CD14-positive monocyte (primary cell): ENCODE data around the gene ZNF726. TPM values are rescaled to one million over a fixed set of nuclear protein-coding genes. Genes with fewer than 3 reads are reported as not detected.

Source experiments
- DNase-seq, 3 donors: peaks; one replicate each; pipeline ENCODE4 v3.0.0-alpha.2; 2011 to 2022
- H2AFZ ChIP-seq: 2 replicates; pipeline ENCODE4 v1.6.0; 2012; ENCODE audit warnings: mild to moderate bottlenecking, low read depth, low read length, inconsistent platforms; ENCODE audit not compliant: insufficient read depth, poor library complexity, severe bottlenecking
- H3K27ac ChIP-seq, 2 donors: 1 replicate in 1 of 2; 2 replicates in 1 of 2; pipeline ENCODE4 v1.5.1; 2012 to 2013; ENCODE audit warnings: low read length in 2 of 2, control low read depth in 1 of 2, inconsistent platforms in 1 of 2, low read depth in 1 of 2, mild to moderate bottlenecking in 1 of 2
- H3K27me3 ChIP-seq, 2 donors: one replicate each; pipeline versions ENCODE4 v1.6.0 to v1.6.1; 2011 to 2013; ENCODE audit warnings: low read length in 2 of 2; ENCODE audit not compliant: control insufficient read depth in 2 of 2, insufficient read depth in 2 of 2
- H3K36me3 ChIP-seq, 2 donors: replicated peaks in 1 of 2; 1 replicate in 1 of 2; 2 replicates in 1 of 2; pipeline versions ENCODE4 v1.5.1 to v1.6.1; 2012 to 2013; ENCODE audit warnings: low read length in 2 of 2, control low read depth in 1 of 2, inconsistent platforms in 1 of 2, mild to moderate bottlenecking in 1 of 2; ENCODE audit not compliant: insufficient read depth in 2 of 2, control insufficient read depth in 1 of 2
- H3K4me1 ChIP-seq, 2 donors: 1 replicate in 1 of 2; 2 replicates in 1 of 2; pipeline versions ENCODE4 v1.5.1 to v1.6.1; 2012 to 2013; ENCODE audit warnings: low read length in 2 of 2, control low read depth in 1 of 2, inconsistent platforms in 1 of 2, mild to moderate bottlenecking in 1 of 2, moderate library complexity in 1 of 2; ENCODE audit not compliant: insufficient read depth in 2 of 2, control insufficient read depth in 1 of 2
- H3K4me2 ChIP-seq: replicated peaks from 2 replicates; pipeline ENCODE3; 2012; ENCODE audit warnings: low read length, moderate library complexity, mild to moderate bottlenecking; ENCODE audit not compliant: poor library complexity, severe bottlenecking; ENCODE audit errors: extremely low read depth
- H3K4me3 ChIP-seq, 3 experiments: fragments of 200-600 bp in 1 of 3; sonication (generic) in 1 of 3; replicated peaks in 1 of 3; 1 replicate in 2 of 3; 2 replicates in 1 of 3; pipeline ENCODE4 v1.5.1; 2011 to 2013; ENCODE audit warnings: low read length in 3 of 3, mild to moderate bottlenecking in 3 of 3, control low read depth in 2 of 3, low read depth in 2 of 3, inconsistent platforms in 1 of 3, moderate library complexity in 1 of 3
- H3K79me2 ChIP-seq: 2 replicates; pipeline ENCODE4 v1.6.0; 2012; ENCODE audit warnings: mild to moderate bottlenecking, control low read depth, inconsistent platforms, low read length, moderate library complexity; ENCODE audit not compliant: insufficient read depth
- H3K9ac ChIP-seq: 2 replicates; pipeline ENCODE4 v1.6.0; 2017; ENCODE audit warnings: low read length, mild to moderate bottlenecking; ENCODE audit not compliant: insufficient read depth, poor library complexity, severe bottlenecking
- H3K9me3 ChIP-seq, 2 donors: replicated peaks in 1 of 2; 1 replicate in 1 of 2; 2 replicates in 1 of 2; pipeline versions ENCODE4 v1.5.1 to v1.6.1; 2012 to 2013; ENCODE audit warnings: low read length in 2 of 2, control low read depth in 1 of 2; ENCODE audit not compliant: control insufficient read depth in 1 of 2, insufficient read depth in 1 of 2
- H4K20me1 ChIP-seq: 2 replicates; pipeline ENCODE4 v1.6.0; 2012; ENCODE audit warnings: mild to moderate bottlenecking, low read length, control low read depth, moderate library complexity; ENCODE audit not compliant: insufficient read depth
- H3K27ac Mint-ChIP-seq, 7 donors: one replicate each; pipeline ENCODE4 v1.8.0; 2020; ENCODE audit warnings: mild to moderate bottlenecking in 7 of 7, mixed read lengths in 7 of 7, moderate library complexity in 6 of 7, inconsistent platforms in 2 of 7
- H3K27me3 Mint-ChIP-seq, 3 donors: one replicate each; pipeline ENCODE4 v1.8.0; 2021 to 2022; ENCODE audit warnings: low read depth in 3 of 3, mild to moderate bottlenecking in 3 of 3, mixed read lengths in 3 of 3, moderate library complexity in 3 of 3, inconsistent platforms in 1 of 3
- H3K36me3 Mint-ChIP-seq, 2 donors: one replicate each; pipeline ENCODE4 v1.8.0; 2020; ENCODE audit warnings: mixed read lengths in 2 of 2, inconsistent platforms in 1 of 2, mild to moderate bottlenecking in 1 of 2
- H3K4me1 Mint-ChIP-seq: one replicate; pipeline ENCODE4 v1.8.0; 2020; ENCODE audit warnings: mild to moderate bottlenecking, mixed read lengths
- H3K4me3 Mint-ChIP-seq, 2 donors: one replicate each; pipeline ENCODE4 v1.8.0; 2020; ENCODE audit warnings: mild to moderate bottlenecking in 2 of 2, mixed read lengths in 2 of 2, moderate library complexity in 1 of 2
- H3K9me3 Mint-ChIP-seq, 7 donors: one replicate each; pipeline ENCODE4 v1.8.0; 2020 to 2022; ENCODE audit warnings: mixed read lengths in 7 of 7, mild to moderate bottlenecking in 6 of 7, moderate library complexity in 6 of 7, inconsistent platforms in 2 of 7
- CTCF ChIP-seq: fragments of 200-600 bp; IDR thresholded peaks from one replicate; pipeline ENCODE4 v1.8.0; 2022; ENCODE audit warnings: antibody characterized with exemption, mild to moderate bottlenecking
- WGBS: methylation state at CpG from one replicate; pipeline ENCODE4 v1.1.5; 2013; ENCODE audit warnings: missing lambda C conversion rate; ENCODE audit not compliant: insufficient coverage; 5-methylcytosine and 5-hydroxymethylcytosine counted together
- intact Hi-C, 2 donors: fragments of 100-400 bp; cut with micrococcal nuclease; formaldehyde crosslinking; loops; one replicate each; pipeline versions ENCODE4 v1.15.0 to v1.15.1; 2023
- polyA plus RNA-seq, 3 donors: library from polyadenylated mRNA; depleted of rRNA in 1 of 3; unstranded in 2 of 3; stranded (reverse) in 1 of 3; fragments of 300-500 nt in 2 of 3; fragments of >200 nt in 1 of 3; fragmentation: Illumina TruSeq in 2 of 3; gene quantifications; 1 replicate in 2 of 3; 2 replicates in 1 of 3; pipeline ENCODE4 v1.2.3, GENCODE V29; 2012 to 2021

The ZNF726 gene
- polyA plus RNA-seq, 3 donors, result 0.10 to 0.34 (median 0.28) TPM

DNA sequence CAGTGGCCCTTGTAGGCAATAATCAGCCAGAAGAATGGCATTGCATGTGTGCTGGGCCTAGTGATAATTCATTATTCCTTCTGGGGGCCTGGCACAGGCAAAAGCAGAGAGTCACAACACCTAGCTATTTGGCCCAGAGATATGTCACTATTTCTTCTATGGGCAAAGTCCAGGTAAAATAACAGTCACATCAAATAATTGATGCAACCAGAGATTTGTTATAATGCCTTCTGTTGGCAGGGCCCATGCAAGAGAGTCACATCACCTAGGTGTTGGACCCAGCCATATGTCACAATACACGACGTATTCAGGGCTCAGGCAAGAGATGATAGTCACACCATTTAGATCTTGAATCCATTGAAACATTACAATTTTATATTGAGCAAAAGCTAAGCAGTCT is 66.1 kb downstream of the ZNF726 start:
- peaks cover 16 to 56% (median 42%) of the 10 kb centered on the region in 7 donors for H3K9me3 Mint-ChIP-seq
- Histone ChIP-seq H2AFZ (no peak overlapping the region), H3K4me2 (no peak overlapping the region), H3K36me3 (no peaks in the 10 kb centered on the region), H3K79me2 (no peaks in the 10 kb centered on the region), H3K27ac (no peak overlapping the region), H4K20me1 (no peaks in the 10 kb centered on the region), H3K27me3 (no peaks in the 10 kb centered on the region), H3K4me3 (no peak overlapping the region), H3K4me1 (no peaks in the 10 kb centered on the region), H3K9me3 (peaks cover 33 to 65% of the 10 kb centered on the region in 2 donors), H3K9ac (no peak overlapping the region)
- no peak overlapping the region for H3K4me3 Mint-ChIP-seq
- no peak overlapping the region for H3K27ac Mint-ChIP-seq
- intact Hi-C loops, result no loop called here
- DNase-seq, result no peak
- TF ChIP-seq CTCF, result no peak
- no peaks in the 10 kb centered on the region for H3K36me3 Mint-ChIP-seq
- WGBS, result 50% methylated on average over 2 of the region's 2 CpGs
- H3K27me3 Mint-ChIP-seq, result peaks cover 0 to 1% (median 1%) of the 10 kb centered on the region in 3 donors
- H3K4me1 Mint-ChIP-seq, result no peaks in the 10 kb centered on the region

DNA sequence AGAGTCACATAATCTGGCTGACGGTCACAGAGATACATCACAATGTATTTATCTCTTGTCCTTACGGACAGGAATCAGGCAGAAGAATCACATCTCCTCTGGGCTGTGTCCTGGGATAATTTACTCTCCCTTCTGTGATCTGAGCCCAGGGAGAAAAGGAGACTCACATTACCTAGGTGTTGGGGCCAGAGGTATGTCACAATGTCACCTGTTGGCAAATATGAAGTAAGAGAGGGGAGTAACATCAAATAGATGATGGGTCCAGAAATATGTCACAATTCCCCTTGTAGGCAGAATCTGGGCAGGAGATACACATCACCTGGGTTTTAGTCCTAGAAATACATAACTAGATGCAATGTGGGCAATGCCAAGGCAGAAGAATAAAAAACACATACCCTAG is 67.2 kb downstream of the ZNF726 start:
- no peaks in the 10 kb centered on the region for H3K4me1 Mint-ChIP-seq
- no peaks in the 10 kb centered on the region for H4K20me1 ChIP-seq
- no peak for TF ChIP-seq CTCF

More for the DNA sequence above, 67.2 kb downstream of the ZNF726 start:
- no peaks in the 10 kb centered on the region for H3K4me1 ChIP-seq
- H3K9me3 ChIP-seq, result peaks cover 34 to 66% of the 10 kb centered on the region in 2 donors
- H3K27me3 ChIP-seq, result no peaks in the 10 kb centered on the region
- no peak overlapping the region for H3K4me3 ChIP-seq
- H3K9ac ChIP-seq, result no peak overlapping the region
- H3K4me3 Mint-ChIP-seq, result no peak overlapping the region
- H3K36me3 Mint-ChIP-seq, result no peaks in the 10 kb centered on the region
- intact Hi-C loops, result no loop called here
- H3K36me3 ChIP-seq, result no peaks in the 10 kb centered on the region
- H3K27ac ChIP-seq, result no peak overlapping the region
- no peak overlapping the region for H2AFZ ChIP-seq
- no peak overlapping the region for H3K27ac Mint-ChIP-seq
- H3K9me3 Mint-ChIP-seq, result peaks cover 15 to 54% (median 39%) of the 10 kb centered on the region in 7 donors
- 84% methylated on average over 2 of the region's 2 CpGs for WGBS
- H3K27me3 Mint-ChIP-seq, result no peaks in the 10 kb centered on the region
- no peak overlapping the region for H3K4me2 ChIP-seq
- no peak for DNase-seq
- H3K79me2 ChIP-seq, result no peaks in the 10 kb centered on the region
